PFSK-1 (cell line): ENCODE measurements around the gene RHBDD3.

Source experiments
- FOXP2 ChIP-seq: optimal IDR thresholded peaks from 2 replicates; pipeline ENCODE3; 2011; ENCODE audit warnings: borderline replicate concordance, control low read depth, inconsistent platforms; ENCODE audit not compliant: insufficient read depth; ENCODE audit errors: extremely low read length, extremely low read depth
- POLR2AphosphoS5 ChIP-seq: IDR thresholded peaks from 2 replicates; pipeline ENCODE4 v1.6.1; 2012; ENCODE audit warnings: low read depth, mild to moderate bottlenecking, control low read depth, low read length, moderate library complexity
- SIN3A ChIP-seq: IDR thresholded peaks from 2 replicates; pipeline ENCODE4 v1.6.1; 2012; ENCODE audit warnings: mild to moderate bottlenecking, low read length, moderate library complexity, borderline replicate concordance; ENCODE audit not compliant: insufficient read depth
- TAF1 ChIP-seq: IDR thresholded peaks from 2 replicates; pipeline ENCODE4 v1.6.1; 2012; ENCODE audit warnings: low read length, control low read depth, borderline replicate concordance; ENCODE audit not compliant: insufficient read depth
- TF ChIP-seq, protein P1 (sequence below), 2 experiments: IDR thresholded peaks; 2 replicates each; pipeline versions ENCODE4 v1.6.1 to v1.8.0; 2011 to 2012; ENCODE audit warnings: low read depth in 2 of 2, low read length in 2 of 2, control low read depth in 1 of 2, inconsistent platforms in 1 of 2, mild to moderate bottlenecking in 1 of 2, moderate library complexity in 1 of 2; ENCODE audit not compliant: insufficient read depth in 1 of 2

RHBDD3 gene

DNA sequence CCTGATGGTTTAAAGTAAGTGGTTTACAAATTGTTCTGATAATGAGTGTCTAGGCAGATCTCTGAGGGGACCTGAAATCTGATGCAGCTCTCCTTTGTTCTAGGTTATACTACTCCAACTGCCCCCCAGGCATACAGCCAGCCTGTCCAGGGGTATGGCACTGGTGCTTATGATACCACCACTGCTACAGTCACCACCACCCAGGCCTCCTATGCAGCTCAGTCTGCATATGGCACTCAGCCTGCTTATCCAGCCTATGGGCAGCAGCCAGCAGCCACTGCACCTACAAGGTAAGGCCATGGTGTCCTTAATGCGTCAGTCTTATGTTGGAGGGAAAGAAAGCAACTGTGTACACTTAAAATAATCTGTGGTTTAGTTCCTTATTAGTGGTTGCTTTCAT is 10.1 kb upstream of the RHBDD3 start:
- TF ChIP-seq POLR2AphosphoS5 (no peak), FOXP2 (no peak), TAF1 (no peak), SIN3A (no peak)
- TF ChIP-seq, protein P1, sequence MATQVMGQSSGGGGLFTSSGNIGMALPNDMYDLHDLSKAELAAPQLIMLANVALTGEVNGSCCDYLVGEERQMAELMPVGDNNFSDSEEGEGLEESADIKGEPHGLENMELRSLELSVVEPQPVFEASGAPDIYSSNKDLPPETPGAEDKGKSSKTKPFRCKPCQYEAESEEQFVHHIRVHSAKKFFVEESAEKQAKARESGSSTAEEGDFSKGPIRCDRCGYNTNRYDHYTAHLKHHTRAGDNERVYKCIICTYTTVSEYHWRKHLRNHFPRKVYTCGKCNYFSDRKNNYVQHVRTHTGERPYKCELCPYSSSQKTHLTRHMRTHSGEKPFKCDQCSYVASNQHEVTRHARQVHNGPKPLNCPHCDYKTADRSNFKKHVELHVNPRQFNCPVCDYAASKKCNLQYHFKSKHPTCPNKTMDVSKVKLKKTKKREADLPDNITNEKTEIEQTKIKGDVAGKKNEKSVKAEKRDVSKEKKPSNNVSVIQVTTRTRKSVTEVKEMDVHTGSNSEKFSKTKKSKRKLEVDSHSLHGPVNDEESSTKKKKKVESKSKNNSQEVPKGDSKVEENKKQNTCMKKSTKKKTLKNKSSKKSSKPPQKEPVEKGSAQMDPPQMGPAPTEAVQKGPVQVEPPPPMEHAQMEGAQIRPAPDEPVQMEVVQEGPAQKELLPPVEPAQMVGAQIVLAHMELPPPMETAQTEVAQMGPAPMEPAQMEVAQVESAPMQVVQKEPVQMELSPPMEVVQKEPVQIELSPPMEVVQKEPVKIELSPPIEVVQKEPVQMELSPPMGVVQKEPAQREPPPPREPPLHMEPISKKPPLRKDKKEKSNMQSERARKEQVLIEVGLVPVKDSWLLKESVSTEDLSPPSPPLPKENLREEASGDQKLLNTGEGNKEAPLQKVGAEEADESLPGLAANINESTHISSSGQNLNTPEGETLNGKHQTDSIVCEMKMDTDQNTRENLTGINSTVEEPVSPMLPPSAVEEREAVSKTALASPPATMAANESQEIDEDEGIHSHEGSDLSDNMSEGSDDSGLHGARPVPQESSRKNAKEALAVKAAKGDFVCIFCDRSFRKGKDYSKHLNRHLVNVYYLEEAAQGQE (IDR thresholded peaks at IDR 0.05; ENCODE audit: insufficient read depth in 1 of 2, low read depth in 2 of 2, low read length in 2 of 2), result no peak

DNA sequence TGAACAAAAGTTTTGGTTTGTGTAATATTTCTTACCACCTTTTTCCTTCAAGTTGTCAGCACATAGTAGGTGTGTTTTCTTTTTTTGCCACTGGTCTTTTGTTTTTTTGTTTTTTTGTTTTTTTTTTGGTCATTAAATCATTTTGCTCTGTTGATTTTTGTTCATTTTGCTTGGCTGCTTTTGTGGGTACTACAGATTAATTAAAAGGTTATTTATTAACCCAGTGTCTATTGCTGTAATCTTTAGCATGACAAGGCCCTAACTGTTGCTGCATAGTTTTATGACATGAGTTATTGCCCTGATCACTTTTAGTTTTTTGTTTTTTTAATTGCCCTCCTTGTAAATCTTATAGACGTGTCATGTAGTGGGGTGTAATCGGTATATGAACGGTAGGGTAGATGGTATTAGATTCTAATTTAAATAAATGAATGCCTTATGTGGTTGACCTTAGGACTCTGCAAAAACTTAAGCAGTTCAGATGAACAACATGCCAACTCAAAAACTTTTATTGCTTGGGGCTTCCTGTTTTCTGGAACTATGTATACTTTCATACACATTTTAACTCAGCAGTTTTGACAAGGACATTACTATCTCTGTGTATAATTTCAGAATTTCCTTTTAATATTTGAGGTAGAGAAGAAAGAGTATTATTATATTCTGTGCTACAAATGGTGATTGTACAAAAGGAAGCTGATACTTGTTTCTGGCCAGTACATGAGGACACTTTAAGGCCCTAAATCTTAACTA is 8.2 kb upstream of the RHBDD3 start:
- TF ChIP-seq FOXP2 (no peak), SIN3A (no peak), POLR2AphosphoS5 (no peak)

DNA sequence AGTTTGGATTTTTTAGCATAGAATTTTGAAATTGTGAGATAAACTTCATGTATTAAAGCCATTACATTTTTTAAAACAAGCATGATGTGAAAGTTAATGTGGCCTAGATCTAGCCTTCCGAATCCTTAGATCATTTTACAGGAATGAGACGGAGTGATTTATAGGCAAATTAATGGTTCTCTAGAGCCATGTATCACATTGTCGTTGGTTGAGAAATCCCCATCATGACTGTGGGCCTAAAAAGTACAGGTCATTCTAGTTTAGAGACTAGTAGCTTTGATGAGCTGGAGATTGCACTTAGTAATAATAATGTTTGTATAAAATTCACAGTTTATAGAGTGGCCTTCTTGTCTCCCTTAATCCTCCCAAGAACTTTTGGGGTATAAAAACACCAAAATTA is 7.4 kb upstream of the RHBDD3 start:
- TF ChIP-seq FOXP2, result no peak
- no peak for TF ChIP-seq POLR2AphosphoS5
- no peak for TF ChIP-seq SIN3A
- TF ChIP-seq TAF1, result no peak
- TF ChIP-seq, protein P1 (IDR thresholded peaks at IDR 0.05; ENCODE audit: insufficient read depth in 1 of 2, low read depth in 2 of 2, low read length in 2 of 2), result no peak

DNA sequence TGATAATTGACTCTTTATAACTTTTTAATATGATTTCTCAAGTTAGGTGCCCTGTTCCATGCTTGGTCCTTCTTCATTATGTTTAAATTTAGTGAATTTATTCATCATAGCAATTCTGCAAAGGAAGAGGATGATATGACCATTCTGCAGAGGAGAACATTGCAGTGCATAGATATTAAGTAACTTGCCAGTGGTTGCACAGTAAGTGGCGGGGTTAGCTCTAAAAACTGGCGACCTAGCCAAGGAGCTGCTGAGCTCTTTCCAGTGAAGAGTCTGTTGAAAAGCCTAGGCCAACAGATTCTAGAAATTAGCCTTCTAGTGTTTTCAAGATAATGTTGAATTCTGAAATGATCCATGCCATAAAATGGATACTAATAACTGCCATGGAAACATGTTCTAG is 4.8 kb upstream of the RHBDD3 start:
- no peak for TF ChIP-seq SIN3A

DNA sequence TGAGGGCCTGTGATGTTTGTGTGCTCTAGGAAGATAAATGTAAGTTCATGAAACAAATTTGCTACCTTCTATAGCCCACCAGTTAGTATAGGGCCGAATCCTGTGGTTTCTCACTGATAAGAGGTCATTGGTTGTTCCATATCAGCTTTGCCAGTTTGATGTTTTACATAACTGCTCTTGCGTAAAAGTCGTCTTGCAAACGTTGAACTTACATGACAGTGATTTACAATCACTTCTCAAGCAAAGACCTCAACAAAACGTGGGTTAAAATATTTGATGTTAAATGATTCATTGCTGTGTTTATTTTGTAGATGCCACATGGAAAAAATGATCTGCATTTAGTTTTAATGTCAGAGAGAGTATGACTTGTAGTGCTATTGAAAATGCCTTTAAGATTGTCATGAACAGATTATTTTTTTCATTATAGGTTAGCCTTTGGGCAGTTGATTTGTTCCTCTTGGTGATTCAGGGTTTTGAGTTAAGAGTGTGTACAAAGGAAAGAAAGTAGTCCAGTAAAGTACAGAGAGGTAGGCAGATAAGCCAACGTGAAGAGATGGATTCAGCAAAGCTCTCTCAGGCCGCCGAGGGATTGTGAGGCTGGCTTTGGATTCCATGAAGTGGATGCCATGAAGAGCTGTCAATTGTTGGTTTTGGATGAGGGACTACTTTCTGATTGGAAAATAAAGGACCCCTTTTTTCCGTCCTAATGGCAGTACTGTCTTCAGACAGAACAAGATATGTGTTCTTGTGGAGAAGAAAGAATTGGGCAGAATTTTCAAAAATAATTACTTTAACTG is 2.9 kb upstream of the RHBDD3 start:
- TF ChIP-seq FOXP2 (no peak), TAF1 (no peak)

DNA sequence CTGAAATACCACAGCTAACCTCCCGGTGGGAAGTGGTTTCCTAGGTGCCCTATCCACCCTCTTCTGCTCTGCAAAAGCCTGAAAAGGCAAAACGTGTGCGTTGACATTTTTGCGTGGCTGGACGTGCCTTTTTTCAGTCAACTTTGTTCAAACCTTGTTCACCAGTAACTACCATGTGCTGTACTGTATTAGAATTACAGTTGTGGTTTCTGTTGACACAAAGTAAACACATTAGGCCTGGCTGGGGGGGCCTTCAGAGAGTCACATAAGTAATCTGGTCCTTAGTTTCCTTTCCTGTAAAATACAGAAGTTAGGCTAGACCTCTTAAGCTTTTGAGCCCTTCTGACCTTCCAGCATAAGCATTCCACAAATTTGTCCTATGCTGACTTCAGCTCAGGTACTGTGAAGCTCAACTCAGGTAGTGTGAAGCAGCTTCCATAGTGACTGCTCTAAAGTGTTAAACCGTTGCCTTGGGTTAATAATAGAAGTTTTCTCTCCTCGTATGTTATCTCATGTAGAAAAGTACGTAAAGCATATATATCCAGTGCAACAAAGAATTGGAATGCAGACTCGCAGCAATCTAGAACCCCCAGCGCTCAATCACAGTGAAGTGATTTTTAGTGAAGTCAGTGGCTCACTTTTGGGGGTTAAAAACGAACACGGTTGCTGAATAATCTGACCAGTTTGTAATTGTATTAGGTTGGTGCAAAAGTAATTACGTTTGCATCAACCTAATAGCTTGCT is 2.1 kb upstream of the RHBDD3 start:
- TF ChIP-seq FOXP2 (no peak), POLR2AphosphoS5 (peak; percentile 44; the same call in 1 of the 2 replicates), SIN3A (no peak), TAF1 (no peak)
- TF ChIP-seq, protein P1 (IDR thresholded peaks at IDR 0.05; ENCODE audit: insufficient read depth in 1 of 2, low read depth in 2 of 2, low read length in 2 of 2), result no peak
